Stimulated activated CD8-positive, alpha-beta memory T cell treated with anti-CD3 and anti-CD28 coated beads, Interleukin-15, amount 100 ng/mL, for 24 hours (primary cell): Measurements from ENCODE around the gene CEACAM3.

Source experiments
- DNase-seq: peaks from one replicate; pipeline ENCODE4 v3.0.0-alpha.2; 2020; ENCODE audit warnings: low read depth

Gene CEACAM3

GRCh38 chr19:41792513-41793413 lies 3.6 kb upstream of the CEACAM3 start:
- no peak for DNase-seq

- no peak for DNase-seq
Observed at GRCh38 chr19:41793414-41793727, 3.0 kb upstream of the CEACAM3 start.

- DNase-seq: no peak
Observed at GRCh38 chr19:41795031-41795461, 1.3 kb upstream of the CEACAM3 start.

GRCh38 chr19:41796901-41797300 lies 514 bp downstream of the CEACAM3 start:
- DNase-seq: no peak

GRCh38 chr19:41799444-41800000 lies 3.1 kb downstream of the CEACAM3 start:
- no peak for DNase-seq

- DNase-seq: no peak
Observed at GRCh38 chr19:41801031-41801430, 4.6 kb downstream of the CEACAM3 start.

- DNase-seq: no peak
Observed at GRCh38 chr19:41801792-41802211, 5.4 kb downstream of the CEACAM3 start.

- no peak for DNase-seq
Observed at GRCh38 chr19:41802770-41803169, 6.4 kb downstream of the CEACAM3 start.

- no peak for DNase-seq
Observed at GRCh38 chr19:41804336-41804735, 7.9 kb downstream of the CEACAM3 start.

- DNase-seq: no peak
Observed at GRCh38 chr19:41807176-41807575, 10.8 kb downstream of the CEACAM3 start.

GRCh38 chr19:41808663-41809566 lies 12.5 kb downstream of the CEACAM3 start:
- no peak for DNase-seq

GRCh38 chr19:41810301-41810700 lies 13.9 kb downstream of the CEACAM3 start:
- DNase-seq: no peak

GRCh38 chr19:41811036-41811435 lies 14.6 kb downstream of the CEACAM3 start:
- no peak for DNase-seq

- no peak for DNase-seq
Observed at GRCh38 chr19:41811981-41812380, 15.6 kb downstream of the CEACAM3 start.

- DNase-seq: no peak
Observed at GRCh38 chr19:41813911-41814310, 17.5 kb downstream of the CEACAM3 start.

- DNase-seq: no peak
Observed at GRCh38 chr19:41815301-41815700, 18.9 kb downstream of the CEACAM3 start.

- DNase-seq: no peak
Observed at GRCh38 chr19:41816761-41817160, 20.4 kb downstream of the CEACAM3 start.

GRCh38 chr19:41821003-41821735 lies 24.8 kb downstream of the CEACAM3 start:
- DNase-seq: no peak

- no peak for DNase-seq
Observed at GRCh38 chr19:41837981-41838708, 41.8 kb downstream of the CEACAM3 start.

GRCh38 chr19:41839211-41839610 lies 42.8 kb downstream of the CEACAM3 start:
- DNase-seq: no peak

GRCh38 chr19:41843371-41843770 lies 47.0 kb downstream of the CEACAM3 start:
- no peak for DNase-seq
